ENCODE data around the gene ADAMTS4.
A peak's percentile ranks its signal among the peaks of the same experiment; 100 is the strongest.

Gene ADAMTS4

DNA sequence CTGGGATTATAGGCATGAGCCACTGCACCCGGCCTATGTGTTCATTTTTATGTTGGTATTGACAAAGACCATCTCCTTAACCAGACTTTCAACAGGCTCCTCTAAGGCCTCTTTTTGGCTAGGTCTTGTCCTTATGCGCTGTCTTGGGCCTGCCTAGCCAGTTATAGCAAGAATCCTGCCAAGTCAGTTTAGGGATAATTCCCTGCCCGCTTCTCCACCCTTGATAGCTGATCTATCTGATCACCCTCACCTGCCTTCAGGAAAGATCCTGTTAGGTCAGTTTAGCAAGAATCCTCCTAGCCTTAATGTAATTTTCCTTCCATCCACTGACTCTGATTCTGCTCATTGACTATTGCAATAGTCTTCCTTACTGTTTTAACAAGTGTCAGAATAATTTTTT lies 19.2 kb downstream of the ADAMTS4 start:
- no peak overlapping the region for H3K4me3 ChIP-seq (ENCODE audit: low read length)
- H3K9ac ChIP-seq (ENCODE audit: low read length): no peak overlapping the region
- H3K36me3 ChIP-seq (replicated peaks; ENCODE audit: low read depth, low read length): peaks cover 11% of the 10 kb centered on the region
- H3K27ac ChIP-seq (ENCODE audit: low read length): no peak overlapping the region
- no peak overlapping the region for H2AFZ ChIP-seq (ENCODE audit: low read depth, low read length)
- H3K27me3 ChIP-seq (ENCODE audit: low read depth, low read length): no peaks in the 10 kb centered on the region
- H3K4me2 ChIP-seq (ENCODE audit: low read length): no peak overlapping the region
- peaks cover 60% of the 10 kb centered on the region for H3K4me1 ChIP-seq (ENCODE audit: low read length)
- H3K9me3 ChIP-seq (ENCODE audit: insufficient read depth, low read length): no peaks in the 10 kb centered on the region
- no peak for TF ChIP-seq EZH2phosphoT487 (IDR thresholded peaks at IDR 0.05; ENCODE audit: low read depth)
- TF ChIP-seq, protein P1, sequence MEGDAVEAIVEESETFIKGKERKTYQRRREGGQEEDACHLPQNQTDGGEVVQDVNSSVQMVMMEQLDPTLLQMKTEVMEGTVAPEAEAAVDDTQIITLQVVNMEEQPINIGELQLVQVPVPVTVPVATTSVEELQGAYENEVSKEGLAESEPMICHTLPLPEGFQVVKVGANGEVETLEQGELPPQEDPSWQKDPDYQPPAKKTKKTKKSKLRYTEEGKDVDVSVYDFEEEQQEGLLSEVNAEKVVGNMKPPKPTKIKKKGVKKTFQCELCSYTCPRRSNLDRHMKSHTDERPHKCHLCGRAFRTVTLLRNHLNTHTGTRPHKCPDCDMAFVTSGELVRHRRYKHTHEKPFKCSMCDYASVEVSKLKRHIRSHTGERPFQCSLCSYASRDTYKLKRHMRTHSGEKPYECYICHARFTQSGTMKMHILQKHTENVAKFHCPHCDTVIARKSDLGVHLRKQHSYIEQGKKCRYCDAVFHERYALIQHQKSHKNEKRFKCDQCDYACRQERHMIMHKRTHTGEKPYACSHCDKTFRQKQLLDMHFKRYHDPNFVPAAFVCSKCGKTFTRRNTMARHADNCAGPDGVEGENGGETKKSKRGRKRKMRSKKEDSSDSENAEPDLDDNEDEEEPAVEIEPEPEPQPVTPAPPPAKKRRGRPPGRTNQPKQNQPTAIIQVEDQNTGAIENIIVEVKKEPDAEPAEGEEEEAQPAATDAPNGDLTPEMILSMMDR (IDR thresholded peaks at IDR 0.05; ENCODE audit: low read depth, low read length): no peak
- H4K20me1 ChIP-seq (ENCODE audit: insufficient read depth, low read length): no peaks in the 10 kb centered on the region
- H3K79me2 ChIP-seq (ENCODE audit: low read length): peaks cover 15% of the 10 kb centered on the region

DNA sequence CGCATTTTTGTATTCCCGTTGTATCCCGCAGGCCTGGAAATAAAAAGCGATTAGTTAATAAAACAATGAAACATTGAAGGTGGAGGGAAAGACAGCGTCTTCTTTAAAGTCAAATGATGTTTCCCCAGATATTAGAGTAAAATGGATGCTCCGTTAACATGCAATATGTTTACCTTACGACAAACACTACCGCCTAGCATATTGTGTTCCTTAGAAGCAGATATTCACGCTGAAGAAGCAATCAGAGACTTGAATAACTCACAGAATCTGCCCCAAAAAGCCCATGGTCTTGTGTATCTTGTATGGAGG lies 21.0 kb downstream of the ADAMTS4 start:
- no peak for TF ChIP-seq EZH2phosphoT487 (IDR thresholded peaks at IDR 0.05; ENCODE audit: low read depth)
- TF ChIP-seq, protein P1 (IDR thresholded peaks at IDR 0.05; ENCODE audit: low read depth, low read length): no peak; the same call in 1 of the 2 replicates
- Histone ChIP-seq H4K20me1 (ENCODE audit: insufficient read depth, low read length) (no peaks in the 10 kb centered on the region), H3K27me3 (ENCODE audit: low read depth, low read length) (no peaks in the 10 kb centered on the region), H3K9me3 (ENCODE audit: insufficient read depth, low read length) (no peaks in the 10 kb centered on the region), H3K36me3 (replicated peaks; ENCODE audit: low read depth, low read length) (peaks cover 25% of the 10 kb centered on the region), H3K4me1 (ENCODE audit: low read length) (peaks cover 41% of the 10 kb centered on the region), H3K4me3 (ENCODE audit: low read length) (peak overlapping the region; percentile 86), H3K27ac (ENCODE audit: low read length) (peak overlapping the region; percentile 81), H3K4me2 (ENCODE audit: low read length) (peak overlapping the region; percentile 93), H3K79me2 (ENCODE audit: low read length) (peaks cover 15% of the 10 kb centered on the region), H2AFZ (ENCODE audit: low read depth, low read length) (peak overlapping the region; percentile 90), H3K9ac (ENCODE audit: low read length) (peak overlapping the region; percentile 76)

DNA sequence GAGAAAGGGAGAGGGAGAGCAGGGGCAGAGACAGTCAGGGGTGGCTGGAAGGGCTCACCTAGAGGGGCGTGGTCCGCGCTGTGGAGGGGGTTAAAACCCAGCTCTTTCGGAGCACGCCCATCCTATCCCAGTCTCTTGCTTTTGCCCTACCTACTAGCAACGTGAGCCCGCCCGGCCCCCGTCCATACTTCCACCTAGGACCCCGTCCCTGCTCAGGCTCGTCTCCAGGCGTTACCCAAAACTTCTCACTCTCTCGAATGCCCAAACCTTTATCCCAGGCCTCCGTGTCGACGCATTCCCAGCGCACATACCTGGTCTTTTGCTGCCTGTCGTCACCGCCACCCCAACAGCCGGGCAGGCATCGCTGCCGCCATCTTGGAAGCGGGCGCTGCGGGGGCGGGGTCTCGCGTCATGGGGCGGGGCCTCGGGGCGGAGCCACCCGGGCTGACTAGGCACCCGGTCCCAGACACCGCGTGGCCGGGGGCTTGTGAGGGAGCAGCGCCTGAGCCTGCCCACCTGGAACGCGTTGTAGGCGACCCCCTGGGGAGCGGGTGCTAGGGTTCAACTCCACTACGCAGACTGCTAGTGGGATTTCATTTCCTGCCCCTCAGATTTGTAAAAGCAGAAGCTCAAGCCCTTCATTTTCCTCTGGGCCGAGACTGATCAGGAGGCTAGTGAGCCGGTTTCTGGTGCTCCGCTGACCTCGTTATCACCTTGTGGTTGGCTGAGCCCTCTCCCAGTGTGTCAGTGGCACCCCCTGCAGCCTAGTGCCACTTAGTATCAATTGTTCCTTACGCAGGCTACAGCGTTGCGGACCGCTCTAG lies 21.5 kb downstream of the ADAMTS4 start, which contains the start of gene B4GALT3:
TSS of gene B4GALT3 (minus strand) at position 396 of the 824 bp plus-strand sequence. CDS start 1,447 bp downstream, outside the sequence.
- TF ChIP-seq, protein P1 (IDR thresholded peaks at IDR 0.05; ENCODE audit: low read depth, low read length): peak; percentile 72
- no peak for TF ChIP-seq EZH2phosphoT487 (IDR thresholded peaks at IDR 0.05; ENCODE audit: low read depth)
- no peaks in the 10 kb centered on the region for H4K20me1 ChIP-seq (ENCODE audit: insufficient read depth, low read length)
- peak within 1 kb of the TSS; percentile 81 for H3K27ac ChIP-seq (ENCODE audit: low read length)
- peaks cover 15% of the 10 kb centered on the region for H3K79me2 ChIP-seq (ENCODE audit: low read length)
- peaks cover 31% of the 10 kb centered on the region for H3K36me3 ChIP-seq (replicated peaks; ENCODE audit: low read depth, low read length)
- H3K9me3 ChIP-seq (ENCODE audit: insufficient read depth, low read length): no peaks in the 10 kb centered on the region
- no peaks in the 10 kb centered on the region for H3K27me3 ChIP-seq (ENCODE audit: low read depth, low read length)
- peak within 1 kb of the TSS; percentile 76 for H3K9ac ChIP-seq (ENCODE audit: low read length)
- peak within 1 kb of the TSS; percentile 93 for H3K4me2 ChIP-seq (ENCODE audit: low read length)
- H3K4me3 ChIP-seq (ENCODE audit: low read length): peak within 1 kb of the TSS; percentile 86
- H2AFZ ChIP-seq (ENCODE audit: low read depth, low read length): peak within 1 kb of the TSS; percentile 90
- peaks cover 36% of the 10 kb centered on the region for H3K4me1 ChIP-seq (ENCODE audit: low read length)

DNA sequence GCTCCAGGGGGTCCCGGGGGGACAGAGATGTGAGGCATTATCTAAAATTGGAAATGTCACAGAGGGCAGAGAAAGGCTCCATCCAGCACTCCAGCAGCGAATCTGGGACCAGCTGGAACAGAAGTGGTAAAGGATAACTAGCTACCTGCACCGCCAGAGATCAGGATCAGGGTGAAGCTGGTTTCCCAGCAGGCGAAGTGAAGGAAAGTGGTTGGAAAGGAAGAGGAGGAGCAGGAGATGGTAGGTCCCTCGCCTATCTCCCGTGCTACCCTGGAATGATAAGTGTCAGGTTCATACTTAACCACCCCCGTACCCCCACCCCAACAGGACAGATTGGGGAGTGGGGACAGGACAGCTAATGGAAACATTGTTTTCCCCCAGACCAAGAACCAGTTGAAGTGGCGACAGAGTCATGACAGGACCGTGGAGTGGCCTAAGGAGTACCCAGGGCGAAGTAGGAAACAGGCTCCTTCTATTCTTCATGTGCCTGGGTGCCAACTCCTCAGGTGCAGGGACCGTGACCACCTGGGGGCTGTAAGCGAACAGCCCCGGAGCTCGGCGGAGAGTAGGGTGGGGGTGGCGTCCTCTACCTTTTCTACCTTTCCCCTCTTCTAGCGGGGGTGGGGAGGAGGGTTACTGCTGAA lies 22.3 kb downstream of the ADAMTS4 start:
- Histone ChIP-seq H3K4me3 (ENCODE audit: low read length) (peak overlapping the region; percentile 86), H3K4me2 (ENCODE audit: low read length) (peak overlapping the region; percentile 93), H2AFZ (ENCODE audit: low read depth, low read length) (no peak overlapping the region), H3K27me3 (ENCODE audit: low read depth, low read length) (no peaks in the 10 kb centered on the region), H3K4me1 (ENCODE audit: low read length) (peaks cover 28% of the 10 kb centered on the region), H3K9me3 (ENCODE audit: insufficient read depth, low read length) (no peaks in the 10 kb centered on the region), H3K79me2 (ENCODE audit: low read length) (peaks cover 15% of the 10 kb centered on the region), H3K27ac (ENCODE audit: low read length) (peak overlapping the region; percentile 81), H4K20me1 (ENCODE audit: insufficient read depth, low read length) (no peaks in the 10 kb centered on the region), H3K36me3 (replicated peaks; ENCODE audit: low read depth, low read length) (peaks cover 38% of the 10 kb centered on the region), H3K9ac (ENCODE audit: low read length) (peak overlapping the region; percentile 76)
- TF ChIP-seq EZH2phosphoT487 (IDR thresholded peaks at IDR 0.05; ENCODE audit: low read depth): no peak
- TF ChIP-seq, protein P1 (IDR thresholded peaks at IDR 0.05; ENCODE audit: low read depth, low read length): no peak

Measured in OCI-LY3 (cell line).